GM21619 (cell line): Measurements from ENCODE around the gene KCTD7.
"Not testable (repeated sequence)": the region's sequence is repeated elsewhere in the genome, so short reads cannot be mapped to it uniquely, and the experiment has no call there.

Experiments used
- ATAC-seq: cut with Tn5 transposase; IDR thresholded peaks from one replicate; pipeline ENCODE4 v1.9.1; 2021; ENCODE audit not compliant: unreplicated experiment

KCTD7 gene

DNA sequence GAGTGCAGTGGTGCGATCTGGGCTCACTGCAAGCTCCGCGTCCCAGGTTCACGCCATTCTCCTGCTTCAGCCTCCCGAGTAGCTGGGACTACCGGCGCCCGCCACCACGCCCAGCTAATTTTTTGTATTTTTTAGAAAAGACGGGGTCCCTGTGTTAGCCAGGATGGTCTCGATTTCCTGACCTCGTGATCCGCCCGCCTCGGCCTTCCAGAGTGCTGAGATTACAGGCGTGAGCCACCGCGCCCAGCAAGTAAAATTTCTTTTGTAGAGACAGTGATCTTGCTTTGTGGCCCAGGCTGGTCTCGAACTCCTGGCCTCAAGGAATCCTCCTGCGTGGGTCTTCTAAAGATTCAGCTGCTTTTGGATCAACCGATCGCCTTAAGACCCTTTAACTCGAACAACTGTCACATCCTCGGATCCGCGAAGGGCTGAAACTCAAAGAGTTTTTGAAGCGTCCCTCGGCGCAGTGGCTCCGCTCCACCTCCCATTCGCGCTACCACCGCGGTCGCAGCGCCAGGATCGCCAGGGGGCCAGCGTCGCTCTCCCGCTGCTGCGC is 25.1 kb downstream of the KCTD7 start:
- not testable (repeated sequence) for ATAC-seq

DNA sequence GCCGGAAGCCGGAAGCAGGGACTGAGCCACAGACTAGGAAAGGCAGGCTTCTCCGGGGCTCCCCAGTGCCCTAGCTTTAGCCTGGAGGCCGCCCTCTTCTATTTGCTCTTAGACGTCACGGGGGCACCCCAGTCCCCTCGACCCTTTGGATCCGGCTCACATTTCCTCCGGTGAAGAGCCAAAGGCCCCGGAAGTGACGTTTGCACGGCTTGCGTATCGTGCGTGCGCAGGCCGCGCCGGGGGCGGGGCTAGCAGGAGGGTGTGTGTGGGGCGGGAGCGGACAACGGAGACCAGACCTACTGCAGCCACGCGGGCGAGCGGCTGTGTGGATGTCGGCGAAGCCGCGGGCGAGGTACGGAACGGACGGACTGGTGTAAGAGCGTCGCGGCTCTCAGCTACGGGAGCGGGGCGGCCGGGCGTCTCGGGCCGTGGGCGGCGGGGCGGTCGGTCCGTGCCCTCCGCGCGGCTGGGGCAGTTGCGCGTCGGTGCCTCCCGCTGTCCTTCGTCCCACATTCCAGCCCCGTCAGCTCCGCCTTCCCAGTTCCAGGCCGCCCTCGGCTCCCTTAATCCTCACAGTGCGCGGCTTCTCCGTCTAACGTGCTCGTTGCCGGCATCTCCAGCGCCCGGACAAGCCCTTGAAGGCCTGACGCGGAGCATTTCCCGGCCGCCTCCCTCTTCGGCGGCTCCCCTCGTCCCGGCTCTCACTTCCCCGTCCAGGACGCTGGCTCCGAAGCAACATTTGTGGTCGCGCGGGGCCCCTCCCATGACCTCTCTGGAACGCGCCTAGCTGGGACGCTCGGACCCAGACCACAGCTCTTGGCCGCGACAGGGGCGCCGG is 25.8 kb downstream of the KCTD7 start:
- peak; percentile 90 for ATAC-seq

DNA sequence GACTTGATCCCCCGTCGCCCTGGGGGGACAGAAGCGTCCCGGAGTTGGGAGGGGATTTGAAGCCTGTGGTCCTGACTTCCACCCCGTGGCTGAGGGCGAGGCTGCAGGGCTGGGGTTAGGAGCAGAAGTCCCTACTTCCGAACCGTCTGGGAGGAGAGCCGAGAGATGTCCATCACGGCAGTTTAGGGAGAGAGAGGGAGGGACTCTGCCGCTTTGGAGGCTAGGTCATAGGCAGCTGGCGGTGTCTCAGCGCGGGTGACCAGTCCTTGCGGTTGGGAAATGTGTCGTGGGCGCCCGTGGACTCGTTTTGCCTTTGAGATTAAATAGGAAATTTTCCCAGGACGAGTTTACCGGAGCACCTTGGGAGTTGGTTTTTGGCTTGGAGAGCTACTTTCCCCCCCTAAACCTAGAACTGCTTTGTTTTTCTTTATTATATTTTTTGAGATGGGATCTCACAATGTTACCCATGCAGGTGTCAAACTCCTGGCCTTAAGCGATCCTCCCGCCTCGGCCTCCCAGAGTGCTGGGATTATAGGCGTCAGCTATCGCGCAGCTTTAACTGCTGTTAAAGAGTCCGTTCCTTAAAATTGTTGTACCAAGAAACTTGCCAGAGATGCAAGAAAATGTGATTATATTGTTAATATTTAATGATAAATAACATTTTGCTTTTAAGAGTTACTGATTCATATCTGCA is 26.6 kb downstream of the KCTD7 start:
- ATAC-seq: not testable (repeated sequence)

DNA sequence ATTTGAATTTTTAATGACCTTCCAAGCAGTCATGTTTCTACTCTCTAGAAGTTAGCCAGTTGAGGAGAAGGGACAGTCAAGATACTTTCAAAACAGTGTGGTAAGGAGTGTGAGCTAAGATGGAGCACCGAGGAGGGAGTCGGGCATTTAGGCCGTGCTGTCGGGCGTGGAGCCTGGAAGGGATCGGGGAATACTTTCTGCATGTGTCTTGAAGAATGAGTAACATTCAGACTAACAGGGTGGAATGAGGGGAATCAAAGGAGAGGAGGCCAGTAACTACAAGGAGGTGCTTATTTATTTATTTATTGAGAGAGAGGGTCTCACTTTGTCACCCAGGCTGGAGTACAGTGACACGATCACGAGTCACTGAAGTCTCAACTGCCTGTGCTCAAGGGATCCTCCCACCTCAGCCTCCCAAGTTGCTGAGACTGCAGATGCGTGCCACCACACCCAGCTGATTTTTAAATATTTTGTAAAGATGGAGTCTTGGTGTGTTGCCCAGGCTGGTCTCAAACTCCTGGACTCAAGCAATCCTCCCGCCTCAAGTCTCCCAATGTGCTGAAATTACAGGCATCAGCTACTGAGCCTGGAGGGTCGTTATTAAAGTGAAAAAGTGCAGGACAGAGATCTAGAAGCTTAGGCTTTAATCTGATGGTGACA is 27.3 kb downstream of the KCTD7 start:
- not testable (repeated sequence) for ATAC-seq

DNA sequence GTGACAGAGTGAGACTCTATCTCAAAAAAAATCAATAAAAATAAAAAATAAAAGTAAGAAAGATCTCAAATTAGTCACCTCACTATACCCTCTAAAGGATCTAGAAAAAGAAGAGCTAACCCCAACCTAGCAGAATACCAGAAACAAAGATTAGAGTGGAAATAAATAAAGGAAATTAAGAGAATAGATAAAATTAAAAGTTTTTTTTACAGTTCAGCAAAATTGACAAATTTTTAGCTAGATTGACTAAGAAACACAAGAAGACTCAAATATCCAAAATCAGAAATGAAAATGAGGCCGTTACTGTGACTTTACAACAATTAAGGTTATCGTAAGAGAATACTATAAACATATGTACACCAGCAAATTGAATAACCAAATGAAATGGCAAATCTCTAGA is 29.1 kb downstream of the KCTD7 start:
- ATAC-seq: no peak

DNA sequence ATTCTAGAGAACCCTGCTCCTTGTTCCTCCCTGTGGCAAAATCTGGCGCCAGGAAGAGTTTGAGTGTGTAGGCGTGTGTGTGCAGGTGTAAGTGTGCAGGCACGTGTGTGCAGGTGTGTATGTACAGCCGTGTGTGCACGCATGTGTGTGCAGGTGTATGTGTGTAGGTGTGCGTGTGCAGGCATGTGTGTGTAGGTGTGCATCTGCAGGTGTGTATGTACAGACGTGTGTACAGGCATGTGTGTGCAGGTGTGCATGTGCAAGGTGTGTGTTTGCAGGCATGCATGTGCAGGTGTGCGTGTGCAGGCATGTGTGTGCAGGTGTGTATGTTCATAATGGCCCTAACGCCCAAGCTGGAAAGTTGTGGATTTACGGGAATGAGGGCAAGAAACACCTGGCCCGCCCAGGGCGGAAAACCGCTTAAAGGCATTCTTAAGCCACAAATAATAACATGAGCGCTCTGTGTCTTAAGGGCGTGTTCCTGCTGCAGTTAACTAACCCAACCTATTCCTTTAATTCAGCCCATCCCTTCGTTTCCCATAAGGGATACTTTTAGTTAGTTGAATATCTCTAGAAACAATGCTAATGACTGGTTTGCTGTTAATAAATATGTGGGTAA is 34.1 kb downstream of the KCTD7 start:
- no peak for ATAC-seq

DNA sequence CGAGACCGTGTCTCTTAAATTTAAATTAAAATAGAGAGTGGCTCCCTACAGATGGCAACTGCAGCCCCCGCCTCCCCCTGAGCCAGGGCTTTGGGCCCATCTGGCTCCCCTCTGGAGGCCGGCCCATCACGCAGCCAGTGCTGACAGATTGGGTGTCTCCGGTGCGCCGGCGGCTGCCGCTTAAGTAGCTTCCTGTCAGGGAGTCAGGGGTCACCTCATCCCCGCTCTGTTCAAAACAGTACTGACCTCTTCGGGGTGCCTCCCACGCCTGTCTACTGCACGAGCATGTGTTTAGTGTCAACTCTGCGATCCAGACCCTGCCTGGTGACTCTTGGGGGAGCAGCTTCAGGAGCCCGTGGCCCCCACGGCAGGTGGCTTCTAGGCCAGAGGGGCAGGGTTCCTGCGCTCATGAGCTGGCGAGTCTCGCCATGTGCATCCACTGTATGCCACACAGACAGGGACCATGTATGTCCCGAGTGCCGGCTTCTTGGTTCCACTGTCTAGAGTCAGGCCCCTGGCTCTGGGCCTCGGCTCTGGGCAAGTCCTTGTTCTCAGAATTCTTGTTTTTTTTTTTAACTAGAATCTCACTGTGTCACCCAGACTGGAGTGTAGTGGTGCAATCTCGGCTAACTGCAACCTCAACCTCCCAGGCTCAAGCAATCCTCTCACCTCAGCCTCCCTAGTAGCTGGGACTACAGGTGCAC is 36.1 kb downstream of the KCTD7 start:
- no peak for ATAC-seq

DNA sequence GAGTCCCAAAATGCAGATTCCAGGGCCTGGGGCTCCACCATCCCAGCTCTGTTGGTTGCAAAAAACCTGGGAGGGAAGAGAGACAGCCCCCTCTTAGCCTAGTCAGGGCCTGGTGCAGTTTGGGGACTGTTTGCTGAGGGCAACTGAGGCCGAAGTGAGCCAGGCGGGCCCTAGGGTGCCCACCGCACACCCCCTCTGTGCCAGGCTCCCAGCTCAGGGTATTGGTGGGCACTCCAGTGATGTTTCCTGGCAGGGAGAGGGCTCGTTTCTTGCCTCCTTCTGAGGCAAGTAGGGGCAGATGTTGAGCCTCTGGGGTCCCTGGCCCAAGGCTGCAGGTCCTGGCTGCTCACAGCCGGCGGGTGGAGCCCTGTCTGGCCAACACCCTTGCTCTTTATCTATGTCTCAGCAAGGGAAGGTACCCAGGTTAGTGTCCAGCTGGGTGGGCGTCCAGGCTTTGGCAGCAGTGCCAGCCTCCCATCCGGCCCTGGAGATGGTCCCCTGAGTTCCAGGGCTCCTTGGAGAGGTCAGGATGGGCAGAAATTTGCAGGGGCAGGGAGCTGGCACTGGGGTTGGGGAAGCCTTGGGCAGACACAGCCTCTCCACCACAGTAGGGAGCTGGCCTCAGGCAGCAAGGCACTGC is 37.8 kb downstream of the KCTD7 start:
- ATAC-seq: no peak

DNA sequence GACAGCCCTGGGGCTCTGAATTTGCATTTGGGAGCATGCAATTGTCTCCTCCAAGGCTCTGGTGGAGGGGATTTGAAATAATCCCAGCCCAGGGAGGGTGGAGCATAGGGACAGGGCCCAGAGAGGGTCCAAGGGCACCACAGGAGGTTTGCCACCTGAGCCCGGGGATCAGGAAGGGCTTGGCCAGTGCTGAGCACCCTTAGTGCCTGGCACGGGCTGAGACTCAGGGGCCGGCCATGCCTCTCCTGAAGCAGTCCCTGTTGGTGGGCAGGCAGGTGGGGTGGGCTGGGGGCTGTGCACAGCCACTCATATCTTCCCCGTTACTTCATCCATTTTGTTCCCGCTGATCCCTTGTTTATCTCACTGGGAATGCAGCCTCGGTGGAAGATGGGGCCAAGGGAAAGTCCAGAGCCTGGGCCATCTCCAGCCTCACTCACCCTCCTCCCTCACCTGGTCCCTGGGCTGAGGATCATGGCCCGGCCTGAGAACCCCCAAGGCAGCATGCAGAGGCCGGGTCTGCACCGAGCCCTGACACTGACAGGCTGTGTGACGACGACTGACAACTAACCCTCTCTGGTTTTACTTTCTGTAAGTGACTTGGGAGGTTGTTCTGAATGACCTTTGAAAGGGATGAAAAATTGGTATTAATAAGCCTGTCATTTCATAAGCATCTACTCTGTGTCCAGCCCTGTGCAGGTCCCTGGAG is 38.5 kb downstream of the KCTD7 start:
- no peak for ATAC-seq

DNA sequence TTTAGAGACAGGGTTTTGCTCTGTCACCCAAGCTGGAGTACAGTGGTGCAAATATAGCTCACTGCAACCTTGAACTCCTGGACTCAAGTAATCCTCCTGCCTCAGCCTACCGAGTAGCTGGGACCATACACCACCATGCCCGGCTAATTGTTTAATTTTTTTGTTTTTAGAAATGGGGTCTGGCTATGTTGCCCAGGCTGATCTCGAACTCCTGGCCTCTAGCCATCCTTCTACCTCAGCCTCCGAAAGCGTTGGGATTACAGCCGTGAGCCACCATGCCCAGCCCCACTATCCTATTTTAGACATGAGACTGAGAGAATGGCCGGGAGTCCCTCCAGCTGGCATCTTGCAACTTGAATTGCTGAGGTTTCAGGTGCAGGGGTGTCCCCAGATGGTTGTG is 39.4 kb downstream of the KCTD7 start:
- ATAC-seq: no peak

DNA sequence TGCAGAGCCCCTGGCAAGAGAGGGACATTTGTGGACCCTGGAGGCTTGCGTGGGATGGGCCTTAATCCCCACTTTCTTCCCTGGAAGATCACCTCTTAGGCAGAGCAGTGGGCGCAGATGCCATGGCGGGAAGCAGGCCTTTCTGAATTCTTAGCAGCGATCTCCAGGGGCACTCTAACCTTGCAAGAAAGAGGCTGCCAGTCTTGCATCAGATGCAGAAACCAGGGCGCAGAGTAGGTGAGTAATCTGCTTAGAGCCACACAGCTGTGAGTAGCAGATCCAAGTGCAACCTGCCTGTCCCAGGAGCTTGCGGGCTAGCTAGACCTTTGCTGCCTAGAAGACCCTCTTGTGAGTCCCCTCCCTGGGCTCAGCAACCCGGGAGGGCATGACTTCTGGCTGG is 40.0 kb downstream of the KCTD7 start:
- ATAC-seq: no peak

DNA sequence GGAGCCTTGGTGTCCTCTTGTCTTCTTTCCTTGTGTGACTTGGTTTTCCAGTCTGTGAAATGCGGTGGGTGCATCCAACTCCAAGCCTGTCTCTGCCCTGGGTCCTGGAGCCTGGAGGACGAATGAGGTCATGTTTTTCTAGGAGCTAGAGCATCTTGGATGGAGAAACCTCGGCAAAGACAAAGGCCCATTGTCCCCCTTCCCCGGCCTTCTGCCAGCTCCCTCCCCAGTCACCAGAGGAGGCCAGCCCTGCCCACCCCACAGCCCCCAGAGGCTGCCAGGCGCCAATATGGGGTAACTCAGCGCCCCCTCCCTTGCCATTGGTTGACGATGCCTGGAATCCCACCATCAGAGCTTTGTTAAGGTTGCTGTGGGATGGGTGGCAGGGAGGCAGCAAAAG is 40.4 kb downstream of the KCTD7 start:
- ATAC-seq: no peak

DNA sequence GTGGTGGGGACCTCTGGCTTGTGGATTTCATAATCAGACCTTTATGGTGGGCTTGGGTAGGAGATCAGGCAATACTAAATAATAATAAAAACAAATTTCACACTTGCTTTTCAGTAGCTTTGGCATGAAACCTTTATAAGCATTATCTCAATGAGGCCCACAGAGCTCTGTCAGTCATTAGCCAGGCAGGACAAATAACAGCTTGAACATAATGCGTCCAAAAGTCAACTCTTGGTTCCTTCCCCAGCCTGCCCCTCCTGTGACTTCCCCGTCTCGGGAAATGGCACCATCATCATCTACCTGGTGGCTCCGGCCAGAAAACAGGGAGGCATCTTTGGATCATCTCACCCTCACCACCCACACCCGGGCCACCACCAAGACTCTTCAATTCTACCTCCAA is 40.8 kb downstream of the KCTD7 start:
- no peak for ATAC-seq

DNA sequence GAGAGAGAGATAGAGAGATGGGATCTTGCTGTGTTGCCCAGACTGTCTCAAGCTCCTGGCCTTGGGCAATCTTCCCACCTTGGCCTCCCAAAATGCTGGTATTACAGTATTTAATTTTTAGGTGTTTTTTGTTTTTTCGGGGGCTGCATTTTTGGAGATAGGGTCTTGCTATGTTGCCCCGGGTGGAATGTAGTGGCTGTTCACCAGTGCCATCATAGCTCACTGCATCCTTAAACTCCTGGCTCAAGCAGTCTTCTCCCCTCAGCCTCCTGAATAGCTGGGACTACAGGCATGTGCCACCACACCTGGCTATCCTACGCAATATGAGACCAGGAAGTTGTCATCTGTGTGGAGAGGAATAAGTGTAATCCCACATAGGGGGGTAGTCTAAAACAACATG is 42.4 kb downstream of the KCTD7 start:
- ATAC-seq: no peak

DNA sequence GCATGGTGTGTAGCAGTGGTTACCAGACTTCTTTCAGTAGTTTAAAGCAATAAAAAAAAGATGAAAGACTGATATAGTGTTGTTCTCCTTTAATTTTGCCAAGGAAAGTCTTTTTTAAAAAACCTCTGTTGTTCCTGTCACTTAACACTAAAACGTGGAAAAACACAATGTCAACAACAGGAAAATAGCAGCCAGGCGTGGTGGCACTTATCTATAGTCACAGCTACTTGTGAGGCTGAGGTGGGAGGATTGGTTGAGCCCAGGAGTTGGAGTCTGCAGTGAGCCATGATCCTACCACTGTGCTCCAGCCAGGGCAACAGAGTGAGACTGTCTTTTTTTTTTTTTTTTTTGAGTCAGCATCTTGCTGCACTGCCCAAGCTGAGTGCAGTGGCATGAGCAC is 42.8 kb downstream of the KCTD7 start:
- ATAC-seq: not testable (repeated sequence)

DNA sequence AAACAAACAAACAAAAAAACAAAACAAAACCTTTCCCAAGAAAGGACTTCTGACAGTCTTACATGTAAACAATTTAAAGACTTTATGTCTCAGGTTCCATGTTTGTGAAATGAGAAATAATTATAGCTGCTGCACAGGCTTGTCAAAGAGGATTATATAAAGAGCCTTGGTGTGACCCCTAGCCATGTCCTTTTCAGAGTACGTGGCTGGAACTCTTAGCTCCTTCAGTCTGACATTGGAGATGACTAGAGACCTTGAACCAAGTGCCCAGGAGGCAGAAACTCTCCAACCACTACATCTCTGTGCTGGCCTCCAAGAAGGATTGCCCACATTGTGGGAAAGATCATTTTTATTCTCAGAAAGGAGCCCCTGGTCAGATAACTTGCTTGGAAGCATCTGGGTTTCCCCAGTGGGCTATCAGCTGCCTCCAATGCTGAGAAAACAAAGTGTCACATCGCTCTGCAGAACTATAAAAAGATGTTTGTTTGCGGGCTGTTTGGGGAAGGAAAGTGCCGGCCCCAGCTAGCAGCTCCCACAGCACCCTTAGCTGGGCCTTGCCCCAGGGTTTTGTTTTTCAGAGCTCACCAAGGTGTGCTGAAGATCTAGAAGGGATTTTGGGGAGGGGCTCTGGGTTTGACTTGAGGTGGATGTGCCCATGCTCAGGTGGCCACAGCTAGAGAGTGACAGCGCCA is 43.9 kb downstream of the KCTD7 start:
- ATAC-seq: not testable (repeated sequence)

DNA sequence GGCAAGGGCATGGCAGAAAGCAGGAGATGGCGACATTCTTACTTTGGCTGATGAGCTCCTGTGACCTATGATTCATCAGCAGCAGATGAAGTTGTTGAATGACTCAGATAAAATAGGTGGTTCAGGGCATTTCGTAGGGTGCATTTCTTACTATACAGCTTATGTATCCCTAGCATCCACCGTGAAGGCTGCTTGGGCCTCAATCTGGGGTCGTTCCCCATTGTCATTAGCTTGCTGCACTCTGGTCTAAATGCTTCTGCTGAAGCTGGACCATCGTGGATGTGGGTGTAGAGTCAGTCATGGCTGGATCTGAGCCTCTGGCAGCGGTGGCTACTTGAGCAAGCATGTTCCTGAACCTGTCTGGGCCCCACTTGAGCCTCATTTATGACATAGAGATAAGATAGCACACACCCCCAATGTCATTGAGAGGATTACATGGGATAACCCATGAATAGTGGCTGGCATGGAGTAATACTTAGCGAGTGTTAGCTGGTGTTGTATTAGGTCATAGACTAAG is 44.5 kb downstream of the KCTD7 start:
- ATAC-seq: not testable (repeated sequence)

DNA sequence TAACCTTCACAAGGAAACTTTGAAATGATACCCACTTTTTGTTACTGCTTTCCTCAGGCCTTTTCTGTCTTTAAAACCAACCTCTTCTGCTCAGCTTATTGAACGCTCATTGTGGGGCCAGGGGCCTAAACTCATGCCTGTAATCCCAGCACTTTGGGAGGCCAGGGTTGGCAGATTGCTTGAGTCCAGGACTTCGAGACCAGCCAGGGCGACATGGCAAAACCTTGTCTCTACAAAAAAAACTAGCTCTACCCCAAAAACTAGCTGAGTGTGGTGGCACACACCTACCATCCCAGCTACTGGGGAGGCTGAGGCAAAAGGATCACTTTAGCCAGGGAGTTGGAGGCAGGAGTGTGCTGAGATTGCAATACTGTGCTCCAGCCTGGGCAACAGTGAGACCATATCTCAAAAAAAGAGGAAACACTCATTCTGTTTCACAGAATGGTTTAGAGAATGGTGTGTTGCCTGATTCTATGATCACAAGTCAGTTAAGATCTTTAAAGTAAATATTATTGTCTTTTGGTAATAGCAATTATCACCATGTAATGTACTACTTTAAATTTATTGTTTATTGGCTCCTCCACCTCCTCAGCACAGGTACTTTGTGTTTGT is 51.1 kb downstream of the KCTD7 start:
- ATAC-seq: no peak
